Measurements from ENCODE around the gene PPP1R3F. TPM values are rescaled to one million over a fixed set of nuclear protein-coding genes. Genes with fewer than 3 reads are reported as not detected.

Gene PPP1R3F
- total RNA-seq, 1 experiment from 2014 or later = 1.6 TPM

- TF ChIP-seq REST (IDR thresholded peaks at IDR 0.05; ENCODE audit: low read depth) (no peak), EZH2 (IDR thresholded peaks at IDR 0.05) (no peak), CTCF (IDR thresholded peaks at IDR 0.05 in 2 of 3, conservative IDR thresholded peaks at IDR 0.05 in 1 of 3; ENCODE audit: borderline replicate concordance in 1 of 3, insufficient read depth in 1 of 3, low read depth in 2 of 3, low read length in 2 of 3) (no peak)
Observed at GRCh38 chrX:49276207-49276606, 6.6 kb downstream of the PPP1R3F start (continued).

GRCh38 chrX:49276671-49277534 lies 7.3 kb downstream of the PPP1R3F start:
- ChIA-PET RAD21 (ENCODE audit: low non-redundant PET in 1 of 2, low total read pairs in 2 of 2, uncharacterized antibody in 2 of 2, unreplicated experiment in 2 of 2) (no interaction called here), CTCF (no interaction called here), POLR2A (no interaction called here)
- DNase-seq (ENCODE audit: low read depth, low spot score) (no peak), ATAC-seq (no peak)
- Histone ChIP-seq H3K9me3 (ENCODE audit: control insufficient read depth in 1 of 2, insufficient read depth in 1 of 2, low read depth in 1 of 2, low read length in 2 of 2) (no peaks in the 10 kb centered on the region), H3K4me1 (ENCODE audit: control insufficient read depth in 1 of 2, insufficient read depth in 2 of 2, low read length in 2 of 2) (no peaks in the 10 kb centered on the region), H3K36me3 (ENCODE audit: control insufficient read depth in 1 of 2, insufficient read depth in 2 of 2, low read length in 2 of 2) (no peaks in the 10 kb centered on the region), H3K79me2 (ENCODE audit: insufficient read depth, low read length) (no peaks in the 10 kb centered on the region), H2AFZ (ENCODE audit: low read depth, low read length, poor library complexity, severe bottlenecking) (no peak overlapping the region), H3K9me2 (ENCODE audit: insufficient read depth) (no peaks in the 10 kb centered on the region), H3K4me2 (ENCODE audit: low read length) (no peak overlapping the region), H3K27me3 (ENCODE audit: insufficient read depth, low read length) (no peaks in the 10 kb centered on the region), H3K4me3 (replicated peaks in 1 of 2; ENCODE audit: low read depth in 1 of 2, low read length in 2 of 2) (no peak overlapping the region), H3K27ac (ENCODE audit: low read depth, low read length) (no peak overlapping the region), H3K9ac (ENCODE audit: low read length) (no peak overlapping the region), H4K20me1 (ENCODE audit: insufficient read depth) (no peaks in the 10 kb centered on the region)
- no TSS peak for BruUV-seq (replicated peaks)
- intact Hi-C loops (cut with micrococcal nuclease) = no loop called here
- no peak for TF ChIP-seq FOSL1 (IDR thresholded peaks at IDR 0.05; ENCODE audit: low read depth)
- TF ChIP-seq ELF1 (IDR thresholded peaks at IDR 0.05; ENCODE audit: borderline replicate concordance, low read depth) = no peak
- TF ChIP-seq RAD21 (IDR thresholded peaks at IDR 0.05; ENCODE audit: low read depth) = no peak
- TF ChIP-seq CTCF (IDR thresholded peaks at IDR 0.05 in 2 of 3, conservative IDR thresholded peaks at IDR 0.05 in 1 of 3; ENCODE audit: borderline replicate concordance in 1 of 3, insufficient read depth in 1 of 3, low read depth in 2 of 3, low read length in 2 of 3) = no peak
- TF ChIP-seq TCF7L2 (IDR thresholded peaks at IDR 0.05; ENCODE audit: borderline replicate concordance, extremely low read depth, insufficient read depth, insufficient read length) = no peak
- no peak for TF ChIP-seq SRF (IDR thresholded peaks at IDR 0.05; ENCODE audit: low read depth)
- TF ChIP-seq YY1 (IDR thresholded peaks at IDR 0.05; ENCODE audit: extremely low read depth, insufficient replicate concordance, low read depth, low read length) = no peak
- TF ChIP-seq CEBPB (IDR thresholded peaks at IDR 0.05; ENCODE audit: low read depth) = no peak
- TF ChIP-seq JUND (IDR thresholded peaks at IDR 0.05) = no peak
- no peak for TF ChIP-seq CBX3 (IDR thresholded peaks at IDR 0.05; ENCODE audit: low read depth)
- no peak for TF ChIP-seq EZH2phosphoT487 (IDR thresholded peaks at IDR 0.05; ENCODE audit: borderline replicate concordance)

Measured in HCT116 (cell line).